ENCODE data around the gene TASP1.

The TASP1 gene

DNA sequence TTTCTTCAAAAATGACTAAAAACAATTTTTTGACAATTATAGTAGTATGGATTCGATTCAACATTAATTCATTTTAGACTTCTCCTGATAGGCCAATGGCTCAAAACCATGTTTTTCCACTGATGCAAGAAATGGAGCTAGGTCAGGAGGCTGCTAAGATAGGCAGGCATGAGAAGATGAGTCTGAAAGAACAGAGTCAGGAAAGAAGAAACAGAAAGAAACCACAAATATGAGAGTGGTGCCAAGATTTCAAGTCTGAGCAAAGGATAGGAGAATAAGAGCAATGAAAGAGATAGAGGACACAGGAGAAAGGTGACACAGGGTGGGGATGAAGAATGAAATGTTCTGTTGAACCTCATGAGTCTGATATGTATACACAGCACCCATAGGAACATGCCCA is 112.2 kb downstream of the TASP1 start:
- H3K4me3 ChIP-seq (ENCODE audit: insufficient read depth in 1 of 2, low read depth in 1 of 2, low read length in 2 of 2), result no peak overlapping the region
- H3K23ac ChIP-seq (ENCODE audit: low read length in 2 of 2), result no peak overlapping the region
- peak; percentile 17 for DNase-seq
- no peak overlapping the region for H3K9ac ChIP-seq (ENCODE audit: low read length)
- no peak overlapping the region for H2AK5ac ChIP-seq (ENCODE audit: low read length, severe bottlenecking)
- H2BK120ac ChIP-seq (ENCODE audit: low read depth, low read length), result no peak overlapping the region
- H3K4me1 ChIP-seq (ENCODE audit: control insufficient read depth, insufficient read depth, low read depth, low read length), result peaks cover 2% of the 10 kb centered on the region
- H3K4ac ChIP-seq (ENCODE audit: low read depth in 1 of 2, low read length in 2 of 2), result no peak overlapping the region
- H3K9me3 ChIP-seq (ENCODE audit: control insufficient read depth, low read length), result no peaks in the 10 kb centered on the region
- H3K36me3 ChIP-seq (ENCODE audit: control insufficient read depth in 1 of 2, insufficient read depth in 2 of 2, low read depth in 1 of 2, low read length in 2 of 2), result peaks cover 0 to 6% of the 10 kb centered on the region in 2 experiments
- no peak overlapping the region for H3K14ac ChIP-seq (ENCODE audit: low read length in 2 of 2)
- peaks cover 2% of the 10 kb centered on the region for H3K79me1 ChIP-seq (replicated peaks; ENCODE audit: low read length, poor library complexity, severe bottlenecking)
- WGBS, result no CpG with 5 or more reads among the region's 1 CpG
- no peaks in the 10 kb centered on the region for H3K27me3 ChIP-seq (ENCODE audit: control insufficient read depth in 1 of 2, insufficient read depth in 1 of 2, low read length in 2 of 2)
- H3K27ac ChIP-seq (ENCODE audit: low read length, poor library complexity, severe bottlenecking), result no peak overlapping the region
- H2BK5ac ChIP-seq (ENCODE audit: low read depth, low read length, poor library complexity, severe bottlenecking), result no peak overlapping the region
- H3K4me2 ChIP-seq (ENCODE audit: low read length, poor library complexity, severe bottlenecking), result no peak overlapping the region
- H2BK15ac ChIP-seq (ENCODE audit: low read depth, poor library complexity, severe bottlenecking), result no peak overlapping the region
- H2AFZ ChIP-seq (ENCODE audit: low read depth, low read length), result no peak overlapping the region
- no peak overlapping the region for H3K18ac ChIP-seq (ENCODE audit: low read depth in 1 of 2, low read length in 2 of 2)
- H4K91ac ChIP-seq (ENCODE audit: low read length), result no peak overlapping the region
- no peak overlapping the region for H4K8ac ChIP-seq (ENCODE audit: low read length)
- H2BK12ac ChIP-seq (ENCODE audit: low read length in 2 of 2), result no peak overlapping the region

DNA sequence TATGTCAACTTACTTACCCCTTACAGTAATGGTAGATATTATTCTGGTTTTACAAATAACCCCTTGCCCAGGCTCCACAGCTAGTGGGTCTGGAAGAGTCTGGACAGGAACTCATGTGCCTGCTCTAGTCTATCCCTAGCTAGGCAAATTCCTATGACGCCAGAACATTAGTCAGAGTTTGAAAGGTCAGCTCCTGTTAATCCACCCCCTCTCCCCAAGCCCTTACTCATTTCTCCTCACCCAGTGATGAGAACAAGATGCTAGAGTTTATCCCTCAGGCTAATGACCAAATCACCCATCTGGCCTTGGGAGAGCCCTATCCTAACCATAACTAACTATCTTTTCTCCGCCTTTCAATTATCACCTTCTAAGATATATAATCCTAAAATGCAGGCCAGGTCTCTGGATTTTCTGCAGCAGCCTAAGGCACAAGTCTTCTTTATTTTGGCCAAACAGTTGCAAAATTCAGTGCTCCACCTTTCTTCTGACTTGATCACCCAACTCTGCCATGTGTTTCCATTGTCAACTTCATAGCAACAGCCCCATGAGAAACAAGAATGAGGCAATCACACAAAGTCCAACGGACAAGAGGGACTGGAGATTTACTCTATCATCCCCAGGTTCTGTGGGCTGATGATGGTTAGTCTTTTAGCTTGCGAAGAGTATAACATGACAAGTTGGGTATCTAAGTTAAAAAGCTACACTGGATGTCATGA is 113.3 kb downstream of the TASP1 start:
- Histone ChIP-seq H2BK5ac (ENCODE audit: low read depth, low read length, poor library complexity, severe bottlenecking) (no peak overlapping the region), H3K4ac (ENCODE audit: low read depth in 1 of 2, low read length in 2 of 2) (no peak overlapping the region), H3K4me3 (ENCODE audit: insufficient read depth in 1 of 2, low read depth in 1 of 2, low read length in 2 of 2) (no peak overlapping the region), H3K23ac (ENCODE audit: low read length in 2 of 2) (no peak overlapping the region), H3K9ac (ENCODE audit: low read length) (peak overlapping the region; percentile 19), H2BK15ac (ENCODE audit: low read depth, poor library complexity, severe bottlenecking) (no peak overlapping the region), H3K27ac (ENCODE audit: low read length, poor library complexity, severe bottlenecking) (no peak overlapping the region), H3K79me1 (replicated peaks; ENCODE audit: low read length, poor library complexity, severe bottlenecking) (peaks cover 2% of the 10 kb centered on the region), H3K36me3 (ENCODE audit: control insufficient read depth in 1 of 2, insufficient read depth in 2 of 2, low read depth in 1 of 2, low read length in 2 of 2) (peaks cover 0 to 6% of the 10 kb centered on the region in 2 experiments), H2BK12ac (ENCODE audit: low read length in 2 of 2) (no peak overlapping the region), H2AK5ac (ENCODE audit: low read length, severe bottlenecking) (no peak overlapping the region), H2AFZ (ENCODE audit: low read depth, low read length) (no peak overlapping the region), H3K18ac (ENCODE audit: low read depth in 1 of 2, low read length in 2 of 2) (no peak overlapping the region), H3K9me3 (ENCODE audit: control insufficient read depth, low read length) (no peaks in the 10 kb centered on the region), H4K8ac (ENCODE audit: low read length) (no peak overlapping the region), H3K4me2 (ENCODE audit: low read length, poor library complexity, severe bottlenecking) (no peak overlapping the region), H2BK120ac (ENCODE audit: low read depth, low read length) (no peak overlapping the region), H3K27me3 (ENCODE audit: control insufficient read depth in 1 of 2, insufficient read depth in 1 of 2, low read length in 2 of 2) (no peaks in the 10 kb centered on the region), H3K14ac (ENCODE audit: low read length in 2 of 2) (no peak overlapping the region), H4K91ac (ENCODE audit: low read length) (no peak overlapping the region), H3K4me1 (ENCODE audit: control insufficient read depth, insufficient read depth, low read depth, low read length) (peaks cover 2% of the 10 kb centered on the region)
- peak; percentile 95 for DNase-seq
- WGBS, result 51% methylated on average over 3 of the region's 4 CpGs

DNA sequence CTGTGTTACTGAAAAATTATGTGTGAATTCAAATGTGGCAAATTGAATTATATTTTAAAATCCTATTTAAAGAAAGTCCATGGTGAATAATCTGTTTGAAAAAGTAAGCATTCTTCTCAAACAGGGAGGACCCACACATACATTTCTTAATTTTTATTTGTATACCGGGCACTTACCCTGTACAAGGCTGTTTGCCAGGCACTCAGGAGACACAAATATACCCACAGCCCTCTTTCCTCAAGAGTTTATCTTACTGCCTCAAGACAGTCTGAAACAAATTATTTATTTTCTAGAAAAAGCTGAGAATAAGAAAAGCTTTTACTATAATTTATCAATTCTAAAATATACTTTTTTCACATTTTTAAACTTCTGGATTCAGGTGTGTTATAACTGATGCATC is 114.4 kb downstream of the TASP1 start:
- Histone ChIP-seq H2AK5ac (ENCODE audit: low read length, severe bottlenecking) (no peak overlapping the region), H3K27me3 (ENCODE audit: control insufficient read depth in 1 of 2, insufficient read depth in 1 of 2, low read length in 2 of 2) (no peaks in the 10 kb centered on the region), H2BK12ac (ENCODE audit: low read length in 2 of 2) (peak overlapping the region in 1 of 2 experiments; percentile 12), H3K27ac (ENCODE audit: low read length, poor library complexity, severe bottlenecking) (no peak overlapping the region), H3K9ac (ENCODE audit: low read length) (no peak overlapping the region), H2BK15ac (ENCODE audit: low read depth, poor library complexity, severe bottlenecking) (no peak overlapping the region), H3K4me1 (ENCODE audit: control insufficient read depth, insufficient read depth, low read depth, low read length) (peaks cover 2% of the 10 kb centered on the region), H3K14ac (ENCODE audit: low read length in 2 of 2) (no peak overlapping the region), H3K79me1 (replicated peaks; ENCODE audit: low read length, poor library complexity, severe bottlenecking) (peaks cover 2% of the 10 kb centered on the region), H2AFZ (ENCODE audit: low read depth, low read length) (no peak overlapping the region), H3K4me3 (ENCODE audit: insufficient read depth in 1 of 2, low read depth in 1 of 2, low read length in 2 of 2) (no peak overlapping the region), H4K91ac (ENCODE audit: low read length) (no peak overlapping the region), H3K18ac (ENCODE audit: low read depth in 1 of 2, low read length in 2 of 2) (no peak overlapping the region), H3K4me2 (ENCODE audit: low read length, poor library complexity, severe bottlenecking) (no peak overlapping the region), H3K36me3 (ENCODE audit: control insufficient read depth in 1 of 2, insufficient read depth in 2 of 2, low read depth in 1 of 2, low read length in 2 of 2) (peaks cover 0 to 6% of the 10 kb centered on the region in 2 experiments), H3K23ac (ENCODE audit: low read length in 2 of 2) (no peak overlapping the region), H2BK120ac (ENCODE audit: low read depth, low read length) (no peak overlapping the region), H2BK5ac (ENCODE audit: low read depth, low read length, poor library complexity, severe bottlenecking) (no peak overlapping the region), H4K8ac (ENCODE audit: low read length) (no peak overlapping the region), H3K4ac (ENCODE audit: low read depth in 1 of 2, low read length in 2 of 2) (no peak overlapping the region), H3K9me3 (ENCODE audit: control insufficient read depth, low read length) (no peaks in the 10 kb centered on the region)
- WGBS, result 100% methylated on average over 1 of the region's 1 CpG
- DNase-seq, result no peak

DNA sequence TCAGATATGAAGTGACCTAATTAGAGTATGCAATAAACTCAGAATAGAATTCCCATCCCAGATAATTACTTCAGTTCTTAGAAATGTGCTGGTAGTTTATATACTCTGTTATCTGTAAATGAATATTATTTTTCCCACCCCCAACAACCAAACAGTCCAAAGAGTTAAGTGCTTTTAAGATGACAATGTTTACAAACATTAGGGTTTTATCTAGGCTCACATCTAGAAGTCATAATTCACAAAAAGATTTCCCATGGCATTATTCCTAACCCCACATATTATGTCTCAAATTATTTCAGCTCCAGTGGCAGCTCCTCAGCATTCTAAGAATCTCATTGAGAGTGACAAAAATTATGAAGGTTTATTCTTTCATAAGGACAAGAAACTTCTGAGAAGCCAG is 120.9 kb downstream of the TASP1 start:
- H4K8ac ChIP-seq (ENCODE audit: low read length), result no peak overlapping the region
- no peak overlapping the region for H4K91ac ChIP-seq (ENCODE audit: low read length)
- no peak overlapping the region for H3K14ac ChIP-seq (ENCODE audit: low read length in 2 of 2)
- no peak overlapping the region for H3K18ac ChIP-seq (ENCODE audit: low read depth in 1 of 2, low read length in 2 of 2)
- H2BK5ac ChIP-seq (ENCODE audit: low read depth, low read length, poor library complexity, severe bottlenecking), result no peak overlapping the region
- no peak overlapping the region for H3K23ac ChIP-seq (ENCODE audit: low read length in 2 of 2)
- no peak overlapping the region for H3K4me2 ChIP-seq (ENCODE audit: low read length, poor library complexity, severe bottlenecking)
- no peaks in the 10 kb centered on the region for H3K4me1 ChIP-seq (ENCODE audit: control insufficient read depth, insufficient read depth, low read depth, low read length)
- DNase-seq, result peak; percentile 49
- H3K4ac ChIP-seq (ENCODE audit: low read depth in 1 of 2, low read length in 2 of 2), result no peak overlapping the region
- no peak overlapping the region for H3K27ac ChIP-seq (ENCODE audit: low read length, poor library complexity, severe bottlenecking)
- H2BK15ac ChIP-seq (ENCODE audit: low read depth, poor library complexity, severe bottlenecking), result no peak overlapping the region
- no peak overlapping the region for H2BK12ac ChIP-seq (ENCODE audit: low read length in 2 of 2)
- no peak overlapping the region for H2BK120ac ChIP-seq (ENCODE audit: low read depth, low read length)
- H3K27me3 ChIP-seq (ENCODE audit: control insufficient read depth in 1 of 2, insufficient read depth in 1 of 2, low read length in 2 of 2), result no peaks in the 10 kb centered on the region
- no peak overlapping the region for H2AK5ac ChIP-seq (ENCODE audit: low read length, severe bottlenecking)
- H2AFZ ChIP-seq (ENCODE audit: low read depth, low read length), result no peak overlapping the region
- H3K36me3 ChIP-seq (ENCODE audit: control insufficient read depth in 1 of 2, insufficient read depth in 2 of 2, low read depth in 1 of 2, low read length in 2 of 2), result peaks cover 0 to 3% of the 10 kb centered on the region in 2 experiments
- peaks cover 2% of the 10 kb centered on the region for H3K9me3 ChIP-seq (ENCODE audit: control insufficient read depth, low read length)
- peaks cover 4% of the 10 kb centered on the region for H3K79me1 ChIP-seq (replicated peaks; ENCODE audit: low read length, poor library complexity, severe bottlenecking)
- H3K9ac ChIP-seq (ENCODE audit: low read length), result no peak overlapping the region
- H3K4me3 ChIP-seq (ENCODE audit: insufficient read depth in 1 of 2, low read depth in 1 of 2, low read length in 2 of 2), result no peak overlapping the region
